GM18858 (cell line): ENCODE results near the gene SCAPER.
"Not testable (repeated sequence)": the region's sequence is repeated elsewhere in the genome, so short reads cannot be mapped to it uniquely, and the experiment has no call there.

Experiments used
- ATAC-seq: cut with Tn5 transposase; IDR thresholded peaks from one replicate; pipeline ENCODE4 v1.9.1; 2021; ENCODE audit not compliant: unreplicated experiment

Gene SCAPER

GRCh38 chr15:76864586-76864985, 40.6 kb downstream of the SCAPER start:
- ATAC-seq, result no peak

- no peak for ATAC-seq
Measured at GRCh38 chr15:76863693-76864092, 41.4 kb downstream of the SCAPER start.

- no peak for ATAC-seq
Measured at GRCh38 chr15:76863123-76863522, 42.0 kb downstream of the SCAPER start.

- ATAC-seq, result no peak
Measured at GRCh38 chr15:76861815-76862397, 43.2 kb downstream of the SCAPER start.

GRCh38 chr15:76860201-76860600, 44.9 kb downstream of the SCAPER start:
- ATAC-seq, result no peak

GRCh38 chr15:76850367-76850766, 54.8 kb downstream of the SCAPER start:
- ATAC-seq, result not testable (repeated sequence)

GRCh38 chr15:76846782-76847181, 58.4 kb downstream of the SCAPER start:
- ATAC-seq, result no peak

GRCh38 chr15:76844096-76844495, 61.0 kb downstream of the SCAPER start:
- ATAC-seq, result no peak

GRCh38 chr15:76843269-76843668, 61.9 kb downstream of the SCAPER start:
- no peak for ATAC-seq

GRCh38 chr15:76840830-76841460, 64.2 kb downstream of the SCAPER start:
- no peak for ATAC-seq

- ATAC-seq, result no peak
Measured at GRCh38 chr15:76839173-76839572, 66.0 kb downstream of the SCAPER start.

- no peak for ATAC-seq
Measured at GRCh38 chr15:76837474-76837873, 67.7 kb downstream of the SCAPER start.

- ATAC-seq, result no peak
Measured at GRCh38 chr15:76829939-76830338, 75.2 kb downstream of the SCAPER start.

GRCh38 chr15:76823890-76824289, 81.2 kb downstream of the SCAPER start:
- ATAC-seq, result no peak

- ATAC-seq, result no peak
Measured at GRCh38 chr15:76823303-76823702, 81.8 kb downstream of the SCAPER start.

- ATAC-seq, result not testable (repeated sequence)
Measured at GRCh38 chr15:76818926-76819325, 86.2 kb downstream of the SCAPER start.

- ATAC-seq, result no peak
Measured at GRCh38 chr15:76815421-76815820, 89.7 kb downstream of the SCAPER start.

GRCh38 chr15:76812381-76812780, 92.8 kb downstream of the SCAPER start:
- no peak for ATAC-seq

GRCh38 chr15:76809412-76810103, 95.6 kb downstream of the SCAPER start:
- no peak for ATAC-seq

- no peak for ATAC-seq
Measured at GRCh38 chr15:76803049-76803571, 102.0 kb downstream of the SCAPER start.

GRCh38 chr15:76802411-76802810, 102.7 kb downstream of the SCAPER start:
- ATAC-seq, result no peak

GRCh38 chr15:76799760-76800159, 105.4 kb downstream of the SCAPER start:
- no peak for ATAC-seq
